HTERT RPE-1 (cell line): ENCODE measurements around the gene ARHGAP6.
"Not testable (repeated sequence)": the region's sequence is repeated elsewhere in the genome, so short reads cannot be mapped to it uniquely, and the experiment has no call there.

Source experiments
- in situ Hi-C: fragments of 300-500 bp; cut with MboI; formaldehyde crosslinking; loops from 4 replicates; pipeline ENCODE4 v1.14.3; 2020; ENCODE audit warnings: low sequenced_read_pairs

The ARHGAP6 gene

DNA sequence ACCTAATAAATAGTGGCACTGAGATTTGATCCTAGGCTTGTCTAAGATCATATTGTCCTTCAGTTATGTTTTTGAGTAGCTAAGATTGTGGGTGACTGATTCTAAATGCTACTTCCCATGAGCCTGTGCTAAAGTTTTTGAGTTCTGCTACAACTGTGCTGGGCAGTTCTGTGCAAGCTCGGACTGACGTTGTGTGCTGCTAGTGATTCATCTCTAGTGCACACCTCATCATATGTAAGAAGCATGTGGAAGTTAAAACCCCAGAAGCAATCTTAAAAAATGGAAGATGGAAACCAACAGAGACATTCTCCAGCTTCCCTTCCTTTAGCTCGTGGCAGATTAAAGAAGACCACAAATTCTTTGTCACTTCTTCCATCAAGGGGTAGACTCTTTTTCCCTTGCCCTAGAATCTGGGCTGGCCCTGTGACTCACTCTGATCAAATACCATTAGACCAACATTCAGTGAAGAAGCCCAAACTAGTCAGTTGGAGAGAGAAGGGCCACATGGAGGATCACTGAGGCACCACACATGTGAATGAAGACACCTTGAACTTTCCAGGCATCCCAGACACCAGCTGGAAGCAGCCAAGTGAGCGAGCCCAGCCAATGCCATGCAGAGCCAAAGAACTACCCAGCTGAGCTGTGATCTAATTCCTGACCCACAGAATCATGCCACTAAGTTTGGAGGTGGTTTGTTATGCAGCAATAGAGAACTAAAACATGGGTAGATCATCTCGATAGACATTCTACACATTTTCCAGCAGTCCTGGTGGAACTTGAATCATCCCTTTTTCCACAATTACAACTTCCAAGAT, 16.8 kb downstream of the ARHGAP6 start:
- in situ Hi-C loops = no loop called here

DNA sequence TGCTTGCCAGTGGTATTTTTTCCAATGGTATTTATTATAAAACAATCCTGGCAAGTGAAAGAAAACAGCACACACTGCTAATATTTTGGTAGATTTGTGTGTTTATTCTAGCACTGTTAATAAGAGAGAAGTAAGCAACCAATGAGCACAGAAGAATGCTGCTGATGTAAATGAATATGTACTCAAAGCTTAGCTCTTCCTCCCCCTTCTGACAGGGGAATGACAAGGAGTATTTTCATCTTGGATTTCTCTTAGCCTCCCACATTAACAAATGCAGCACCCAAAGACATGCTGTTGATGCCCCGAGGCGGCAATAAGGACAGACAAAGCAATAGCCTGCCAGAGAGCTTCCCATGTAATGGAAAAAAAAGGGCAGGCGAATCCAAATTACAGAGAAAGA, 18.6 kb downstream of the ARHGAP6 start:
- in situ Hi-C loops = no loop called here

DNA sequence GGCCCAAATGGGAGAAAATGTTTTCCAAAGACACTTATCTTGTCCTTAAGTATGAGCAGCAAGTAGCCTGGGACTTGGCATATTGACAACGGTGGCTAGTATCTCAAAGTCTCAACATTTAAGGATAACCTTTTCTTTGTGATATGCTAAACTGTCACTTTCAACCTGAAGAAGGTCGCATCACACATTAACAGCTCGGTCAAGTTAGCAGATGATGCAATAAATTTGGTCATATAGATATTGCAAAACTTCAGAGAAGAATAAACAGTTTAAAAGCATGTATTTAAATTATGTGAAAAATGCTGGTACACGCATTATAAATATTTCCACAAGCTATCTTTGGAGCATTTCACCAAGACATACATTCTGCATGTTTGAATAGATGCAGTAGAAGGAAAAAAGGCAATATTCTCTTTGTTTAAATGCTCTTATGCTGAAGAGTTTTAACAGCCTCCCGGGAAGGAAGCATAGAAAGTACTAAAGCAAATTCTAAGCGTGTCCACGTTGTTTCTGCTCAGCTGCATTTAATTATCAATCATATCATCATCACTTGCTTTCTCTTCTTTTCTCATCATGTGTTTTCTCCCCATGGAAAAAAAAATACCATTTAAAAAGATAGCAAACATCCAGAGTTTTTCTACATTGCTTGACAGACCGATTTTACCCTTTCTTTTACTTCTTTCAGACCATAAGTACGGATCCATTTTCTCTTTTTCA, 24.2 kb downstream of the ARHGAP6 start:
- in situ Hi-C loops = no loop called here

DNA sequence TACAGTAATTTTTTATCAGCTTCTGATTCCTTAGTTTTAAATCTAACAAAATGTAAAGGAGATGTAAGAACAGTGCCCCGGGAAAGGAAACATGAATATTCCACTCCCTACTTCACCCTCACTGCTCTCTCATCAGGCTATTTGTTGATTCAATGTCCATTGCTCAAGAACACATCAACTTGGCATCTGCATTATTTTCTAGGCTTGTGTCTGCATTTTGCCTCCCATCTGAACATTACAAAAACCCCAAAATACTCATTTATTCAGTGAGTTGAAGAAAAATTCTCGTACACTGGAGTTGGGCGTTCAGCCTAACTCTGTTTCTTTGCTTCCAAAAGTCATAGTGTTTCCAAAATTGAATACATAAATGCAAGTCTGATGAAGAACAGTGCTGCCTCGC, 25.6 kb downstream of the ARHGAP6 start:
- in situ Hi-C loops = no loop called here

DNA sequence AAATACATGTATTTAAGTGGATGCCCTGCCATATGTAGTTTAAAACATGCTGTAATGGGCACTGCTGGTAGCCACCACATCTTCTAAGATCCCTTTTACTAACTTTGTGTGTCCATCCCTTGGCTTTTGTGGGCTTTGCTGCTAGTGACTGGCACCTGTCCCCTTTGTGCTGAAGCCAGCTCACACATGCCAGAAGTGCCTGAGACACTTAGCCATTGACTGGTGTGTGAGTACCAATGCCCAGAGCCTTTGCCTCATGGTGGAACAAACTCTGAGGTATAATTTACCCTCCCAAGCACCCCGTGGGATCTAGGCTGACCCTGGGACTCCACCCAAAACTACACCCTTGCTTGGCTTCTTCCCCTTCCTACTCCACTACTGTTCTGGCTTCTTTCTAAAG, 33.0 kb downstream of the ARHGAP6 start:
- in situ Hi-C loops = no loop called here

DNA sequence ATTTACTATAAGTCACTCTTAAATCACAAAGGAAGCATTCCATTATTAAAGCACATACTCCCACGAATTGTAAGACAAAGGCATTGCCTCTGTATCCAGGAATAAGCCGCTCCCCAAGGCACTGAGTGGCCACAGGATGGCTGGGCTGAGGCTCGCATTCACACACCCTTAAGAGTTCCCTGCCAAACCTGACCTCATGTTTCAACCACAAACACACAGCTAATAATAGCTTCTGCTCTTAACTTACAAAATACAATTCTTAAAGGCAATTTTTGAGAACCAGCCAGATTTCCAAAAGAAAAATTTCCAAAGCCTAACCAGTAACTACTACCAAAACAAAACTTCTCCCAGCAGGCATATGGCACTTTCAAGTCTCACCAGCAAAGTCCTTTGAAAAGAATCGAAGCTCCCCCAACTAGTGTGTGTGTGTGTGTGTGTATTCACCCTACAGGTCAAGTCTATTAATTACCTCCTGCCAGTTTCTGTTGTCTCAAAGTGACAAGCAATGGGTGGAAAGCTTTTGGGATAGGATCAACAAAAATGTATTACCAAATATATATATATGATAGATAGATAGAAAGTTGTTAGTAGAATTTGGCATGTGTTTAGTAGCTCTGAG, 36.0 kb downstream of the ARHGAP6 start:
- in situ Hi-C loops = no loop called here

DNA sequence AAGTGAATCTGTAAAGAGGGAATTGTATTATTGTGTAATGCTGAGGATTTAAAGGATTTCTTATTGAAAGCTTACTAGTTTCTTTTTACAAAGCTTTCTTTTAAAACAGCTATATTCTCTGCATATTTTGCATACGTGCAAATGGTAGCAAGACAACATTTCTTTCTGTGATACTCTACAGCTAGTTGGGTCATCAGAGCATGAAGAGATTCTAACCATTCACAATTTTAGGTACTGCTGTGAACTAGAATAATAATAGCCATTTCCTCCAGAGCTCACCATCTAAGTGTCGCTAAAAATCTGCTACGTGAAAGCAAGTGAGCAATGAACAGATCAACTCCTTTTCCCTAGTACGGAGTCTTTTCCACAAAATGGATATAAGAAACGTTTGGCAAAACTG, 37.3 kb downstream of the ARHGAP6 start:
- in situ Hi-C loops = no loop called here

- in situ Hi-C loops = no loop called here
Observed at GRCh38 chrX:11626351-11626750, 39.4 kb downstream of the ARHGAP6 start.

GRCh38 chrX:11619441-11619840, 46.3 kb downstream of the ARHGAP6 start:
- in situ Hi-C loops = no loop called here

DNA sequence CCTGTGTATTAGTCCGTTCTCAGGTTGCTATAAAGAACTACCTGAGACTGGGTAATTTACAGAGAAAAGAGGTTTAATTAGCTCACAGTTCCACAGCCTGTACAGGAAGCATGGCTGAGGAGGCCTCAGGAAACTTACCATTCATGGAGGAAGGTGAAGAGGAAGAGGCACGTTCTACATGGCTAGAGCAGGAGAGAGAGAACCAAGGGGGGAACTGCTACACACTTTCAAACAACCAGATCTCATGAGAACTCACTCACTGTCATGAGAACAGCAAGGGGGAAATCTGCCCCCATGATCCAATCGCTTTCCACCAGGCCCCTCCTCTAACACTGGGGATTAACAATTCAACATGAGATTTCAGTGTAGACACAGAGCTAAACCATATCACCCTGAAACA, 51.5 kb downstream of the ARHGAP6 start:
- in situ Hi-C loops = not testable (repeated sequence)

DNA sequence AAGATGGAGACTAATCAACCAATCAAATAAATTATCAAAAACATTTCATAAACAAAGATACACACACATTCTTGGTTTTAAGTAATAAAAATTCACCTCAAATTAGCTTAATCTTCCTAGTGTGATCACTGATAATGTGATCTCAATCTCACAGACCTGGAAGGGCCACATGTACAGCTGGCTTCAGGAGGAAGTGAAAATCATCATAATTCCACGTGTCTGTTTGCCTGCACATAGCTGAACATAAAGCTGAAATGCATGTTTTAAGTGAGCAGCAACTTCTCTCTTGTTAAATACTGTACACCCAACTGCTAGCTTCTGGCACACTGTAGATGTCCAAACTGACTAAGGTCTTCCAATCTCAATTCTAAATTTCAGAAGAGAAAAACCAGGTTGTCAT, 53.8 kb downstream of the ARHGAP6 start:
- in situ Hi-C loops = no loop called here

- in situ Hi-C loops = no loop called here
Observed at GRCh38 chrX:11611161-11611560, 54.6 kb downstream of the ARHGAP6 start.

- in situ Hi-C loops = no loop called here
Observed at GRCh38 chrX:11609109-11609508, 56.6 kb downstream of the ARHGAP6 start.

DNA sequence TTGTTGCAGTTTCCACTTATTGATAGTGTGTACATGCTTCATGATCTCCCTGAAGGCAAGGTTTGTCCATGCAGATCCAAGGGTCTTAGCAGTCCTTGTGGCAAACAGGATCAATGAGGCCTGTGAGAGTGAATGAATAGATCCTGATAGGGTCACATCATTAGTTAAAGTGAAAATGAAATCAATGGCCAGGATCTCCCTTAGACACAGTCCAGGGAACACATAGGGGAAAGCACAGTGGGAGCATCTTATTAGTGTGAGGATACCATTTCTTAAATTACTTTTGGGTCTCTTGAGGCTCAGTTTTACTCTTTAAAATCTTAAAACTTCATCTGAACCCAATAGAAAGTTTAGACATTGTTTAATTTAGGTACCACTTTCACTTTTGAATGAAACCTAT, 59.3 kb downstream of the ARHGAP6 start:
- in situ Hi-C loops = no loop called here

- in situ Hi-C loops = no loop called here
Observed at GRCh38 chrX:11600578-11600977, 65.1 kb downstream of the ARHGAP6 start.

- in situ Hi-C loops = no loop called here
Observed at GRCh38 chrX:11597479-11597878, 68.2 kb downstream of the ARHGAP6 start.

DNA sequence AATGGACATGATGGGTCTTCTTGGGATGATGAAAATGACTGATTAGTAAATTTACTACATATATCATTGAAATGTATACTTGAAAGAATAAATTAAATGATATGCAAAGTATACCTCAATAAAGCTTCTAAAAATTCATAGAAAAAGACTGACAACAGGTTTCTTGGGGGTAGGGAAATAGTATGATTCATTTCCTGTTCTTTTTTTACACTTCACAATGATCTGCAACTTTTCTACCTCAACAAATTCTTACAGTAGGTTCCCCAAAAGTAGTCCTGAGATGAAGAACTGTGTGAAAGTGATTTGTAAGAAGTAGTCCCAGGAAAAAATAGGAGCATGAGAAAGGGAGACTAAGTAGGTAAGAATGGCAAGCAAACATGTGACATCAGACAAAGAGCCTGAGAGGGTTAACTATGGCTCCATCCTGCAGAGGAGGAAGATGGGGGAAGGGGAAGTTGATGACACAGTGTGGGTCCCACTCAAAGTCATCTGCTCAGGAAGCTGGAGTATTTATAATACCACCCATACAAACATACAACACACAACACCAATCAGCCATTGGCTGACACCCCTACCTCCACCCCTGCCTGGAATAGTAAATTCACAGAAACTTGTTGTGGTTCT, 73.9 kb downstream of the ARHGAP6 start:
- in situ Hi-C loops = no loop called here

GRCh38 chrX:11589641-11590040, 76.1 kb downstream of the ARHGAP6 start:
- in situ Hi-C loops = no loop called here

DNA sequence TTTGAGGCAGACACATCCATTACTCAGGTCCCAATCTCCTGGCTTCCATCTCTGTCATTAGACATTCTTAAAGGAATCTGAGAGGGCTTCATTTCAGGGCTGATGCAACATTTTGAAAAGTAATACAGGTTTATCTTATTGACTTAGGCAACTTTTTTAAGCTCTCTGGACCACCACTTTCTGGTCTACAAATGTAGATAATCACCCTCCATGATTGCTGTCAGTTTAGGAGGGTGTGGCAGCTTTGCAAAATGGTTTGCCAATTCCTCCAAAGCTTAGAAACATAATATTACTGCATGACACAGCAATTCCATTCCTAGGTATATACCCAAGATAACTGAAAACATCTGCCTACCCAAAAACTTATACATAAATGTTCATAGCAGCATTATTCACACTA, 77.6 kb downstream of the ARHGAP6 start:
- in situ Hi-C loops = no loop called here

GRCh38 chrX:11585174-11585573, 80.5 kb downstream of the ARHGAP6 start:
- in situ Hi-C loops = no loop called here

DNA sequence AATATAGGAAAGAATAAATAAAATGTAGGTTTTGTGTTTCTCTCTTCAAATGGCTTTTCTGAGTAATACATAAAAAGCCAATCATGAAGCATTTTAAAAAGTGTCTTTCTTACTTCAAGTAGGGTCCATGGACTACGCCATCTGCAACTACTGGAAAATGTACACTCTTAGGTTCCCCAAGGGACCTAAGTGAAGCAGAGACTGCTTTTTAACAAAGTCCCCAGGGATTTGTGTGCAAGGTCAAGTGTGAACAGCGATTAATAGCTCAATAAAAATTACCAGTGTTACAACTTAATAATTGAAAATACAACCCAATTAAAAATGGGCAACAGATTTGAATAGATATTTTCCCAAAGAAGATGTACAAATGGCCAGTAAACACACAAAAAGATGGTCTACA, 84.9 kb downstream of the ARHGAP6 start:
- in situ Hi-C loops = no loop called here
